Measurements from ENCODE around the gene IRGM. TPM values are rescaled to one million over a fixed set of nuclear protein-coding genes. Genes with fewer than 3 reads are reported as not detected.

Gene IRGM
- total and polyA plus RNA-seq, 11 donors, result 0.07 TPM; not detected in 10

DNA sequence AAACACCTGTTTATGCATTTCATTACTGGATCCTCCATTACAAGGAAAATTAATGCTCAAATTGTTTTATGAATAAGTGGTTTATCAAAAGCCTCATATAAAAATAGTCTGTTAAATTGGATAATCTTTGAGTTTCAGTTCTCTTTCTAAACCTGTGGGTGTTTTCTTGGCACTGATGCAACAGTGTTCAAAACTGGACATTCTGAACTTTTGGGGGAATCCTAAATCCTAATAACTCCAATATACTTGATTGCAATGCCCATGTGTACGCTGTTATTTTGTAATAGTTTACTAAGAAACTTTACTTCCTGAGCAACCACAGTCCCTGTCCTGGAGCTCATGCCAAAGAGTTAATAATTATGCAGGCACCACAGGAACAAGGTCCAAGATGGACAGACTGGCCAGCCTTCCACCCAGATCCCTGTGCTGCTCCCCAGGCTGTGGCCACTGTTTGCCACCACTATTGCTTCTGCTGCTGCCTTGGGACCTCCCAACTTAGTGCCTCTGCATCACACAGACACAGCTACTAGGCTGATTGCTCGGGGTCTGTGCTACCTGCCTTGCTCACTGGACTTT, 14.0 kb downstream of the IRGM start:
- intact Hi-C loops (cut with DNase I), result no loop called here
- Histone ChIP-seq H3K9me3 (peaks cover 0 to 33% (median 5%) of the 10 kb centered on the region in 12 donors), H3K27ac (no peak overlapping the region), H3K27me3 (no peaks in the 10 kb centered on the region), H3K36me3 (no peaks in the 10 kb centered on the region), H3K4me1 (no peaks in the 10 kb centered on the region), H3K4me3 (no peak overlapping the region)
- 46 to 70% (median 66%) methylated on average over 2 of the region's 2 CpGs for WGBS, 4 donors
- TF ChIP-seq POLR2A (IDR thresholded peaks at IDR 0.05), result no peak
- TF ChIP-seq, protein P1, sequence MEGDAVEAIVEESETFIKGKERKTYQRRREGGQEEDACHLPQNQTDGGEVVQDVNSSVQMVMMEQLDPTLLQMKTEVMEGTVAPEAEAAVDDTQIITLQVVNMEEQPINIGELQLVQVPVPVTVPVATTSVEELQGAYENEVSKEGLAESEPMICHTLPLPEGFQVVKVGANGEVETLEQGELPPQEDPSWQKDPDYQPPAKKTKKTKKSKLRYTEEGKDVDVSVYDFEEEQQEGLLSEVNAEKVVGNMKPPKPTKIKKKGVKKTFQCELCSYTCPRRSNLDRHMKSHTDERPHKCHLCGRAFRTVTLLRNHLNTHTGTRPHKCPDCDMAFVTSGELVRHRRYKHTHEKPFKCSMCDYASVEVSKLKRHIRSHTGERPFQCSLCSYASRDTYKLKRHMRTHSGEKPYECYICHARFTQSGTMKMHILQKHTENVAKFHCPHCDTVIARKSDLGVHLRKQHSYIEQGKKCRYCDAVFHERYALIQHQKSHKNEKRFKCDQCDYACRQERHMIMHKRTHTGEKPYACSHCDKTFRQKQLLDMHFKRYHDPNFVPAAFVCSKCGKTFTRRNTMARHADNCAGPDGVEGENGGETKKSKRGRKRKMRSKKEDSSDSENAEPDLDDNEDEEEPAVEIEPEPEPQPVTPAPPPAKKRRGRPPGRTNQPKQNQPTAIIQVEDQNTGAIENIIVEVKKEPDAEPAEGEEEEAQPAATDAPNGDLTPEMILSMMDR (IDR thresholded peaks at IDR 0.05), result no peak
- DNase-seq, result no peak
- ATAC-seq, result no peak

DNA sequence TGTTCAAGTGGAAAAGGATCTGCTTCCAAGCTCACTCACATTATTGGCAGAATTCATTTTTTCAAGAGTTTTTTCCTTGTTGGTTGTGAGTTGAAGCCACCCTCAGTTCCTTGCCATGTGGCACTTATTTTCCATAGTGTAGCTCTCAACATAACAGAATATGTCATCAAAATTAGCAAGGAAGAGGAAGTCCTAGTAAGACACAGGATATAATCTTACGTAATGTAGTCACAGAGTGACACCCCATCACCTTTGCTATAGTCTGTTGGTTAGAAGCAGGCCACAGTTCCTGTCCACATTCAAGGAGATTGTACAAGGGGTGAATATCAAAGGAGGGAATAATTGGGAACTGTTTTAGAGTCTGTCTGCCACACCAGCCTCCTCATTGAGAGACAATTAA, 15.7 kb downstream of the IRGM start:
- Histone ChIP-seq H3K36me3 (no peaks in the 10 kb centered on the region), H3K27me3 (no peaks in the 10 kb centered on the region), H3K4me1 (no peaks in the 10 kb centered on the region), H3K27ac (no peak overlapping the region), H3K4me3 (no peak overlapping the region), H3K9me3 (peaks cover 0 to 41% (median 8%) of the 10 kb centered on the region in 12 donors)
- ATAC-seq (no peak), DNase-seq (no peak)
- 67 to 94% (median 82%) methylated on average over 1 of the region's 1 CpG for WGBS, 4 donors
- no peak for TF ChIP-seq POLR2A (IDR thresholded peaks at IDR 0.05)
- TF ChIP-seq, protein P1 (IDR thresholded peaks at IDR 0.05), result no peak
- intact Hi-C loops (cut with DNase I), result no loop called here

DNA sequence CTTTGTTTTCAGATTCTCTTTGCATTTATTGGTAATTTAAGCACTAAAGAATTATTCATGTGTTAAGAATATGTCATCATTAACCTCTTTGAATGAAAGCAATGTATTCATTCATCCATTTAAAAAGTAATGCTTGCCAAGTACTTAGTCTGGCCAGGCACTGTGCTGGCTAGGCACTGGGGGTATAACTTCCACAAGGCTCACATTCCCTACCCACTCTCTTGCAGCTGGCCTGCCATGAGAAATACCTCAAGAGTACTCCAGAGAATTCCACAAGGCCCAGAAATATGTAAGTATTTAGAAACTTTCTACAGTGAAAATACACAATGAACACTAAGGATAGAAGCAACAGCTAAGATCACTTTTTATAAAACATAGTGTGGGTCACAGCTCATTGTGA, 33.0 kb downstream of the IRGM start:
- Histone ChIP-seq H3K4me1 (no peaks in the 10 kb centered on the region), H3K27me3 (no peaks in the 10 kb centered on the region), H3K9me3 (peaks cover 0 to 75% (median 23%) of the 10 kb centered on the region in 12 donors), H3K36me3 (no peaks in the 10 kb centered on the region), H3K27ac (no peak overlapping the region), H3K4me3 (no peak overlapping the region)
- no peak for ATAC-seq
- no peak for DNase-seq
- TF ChIP-seq, protein P1 (IDR thresholded peaks at IDR 0.05), result no peak
- TF ChIP-seq POLR2A (IDR thresholded peaks at IDR 0.05), result no peak
- intact Hi-C loops (cut with DNase I), result no loop called here

DNA sequence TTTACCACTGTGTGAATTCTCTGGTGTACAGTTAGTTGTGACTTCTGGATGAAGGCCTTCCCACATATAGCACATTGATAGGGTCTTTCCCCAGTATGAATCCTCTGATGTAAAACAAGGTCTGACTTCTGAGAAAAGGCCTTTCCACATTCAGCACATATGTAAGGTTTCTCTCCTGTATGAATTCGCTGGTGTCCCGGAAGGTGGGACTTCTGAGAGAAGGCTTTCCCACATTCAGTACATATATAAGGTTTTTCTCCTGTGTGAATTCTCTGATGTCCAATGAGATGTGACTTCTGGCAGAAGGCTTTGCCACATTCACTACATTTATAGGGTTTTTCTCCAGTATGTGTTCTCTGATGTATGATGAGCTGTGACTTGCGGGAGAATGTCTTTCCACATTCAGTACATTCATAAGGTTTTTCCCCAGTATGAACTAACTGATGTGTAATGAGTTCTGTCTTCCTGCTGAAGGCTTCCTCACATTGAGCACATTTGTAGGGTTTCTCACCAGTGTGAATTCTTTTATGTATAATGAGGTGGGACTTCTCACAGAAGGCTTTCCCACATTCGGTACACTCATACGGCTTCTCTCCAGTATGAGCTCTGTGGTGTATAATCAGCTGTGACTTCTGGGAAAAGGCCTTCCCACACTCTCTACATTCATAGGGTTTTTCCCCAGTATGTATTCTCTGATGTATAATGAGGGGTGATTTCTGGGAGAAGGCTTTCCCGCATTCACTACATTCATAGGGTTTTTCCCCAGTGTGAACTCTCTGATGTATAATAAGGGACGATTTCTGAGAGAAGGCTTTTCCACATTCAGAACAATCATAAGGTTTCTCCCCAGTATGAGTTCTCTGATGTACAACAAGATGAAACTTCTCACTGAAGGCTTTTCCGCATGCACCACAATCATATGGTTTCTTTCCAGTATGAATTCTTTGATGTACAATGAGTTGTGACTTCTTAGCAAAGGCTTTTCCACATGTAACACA, 49.4 kb downstream of the IRGM start:
- 87 to 100% (median 98%) methylated on average over 8 of the region's 8 CpGs for WGBS, 4 donors
- intact Hi-C loops (cut with DNase I), result no loop called here
- Histone ChIP-seq H3K36me3 (peaks cover 0 to 51% (median 23%) of the 10 kb centered on the region in 9 donors), H3K27ac (no peak overlapping the region), H3K27me3 (no peaks in the 10 kb centered on the region), H3K4me1 (no peaks in the 10 kb centered on the region), H3K4me3 (no peak overlapping the region), H3K9me3 (peaks cover 9 to 100% (median 97%) of the 10 kb centered on the region in 12 donors)
- ATAC-seq, result no peak
- DNase-seq, result no peak
- no peak for TF ChIP-seq POLR2A (IDR thresholded peaks at IDR 0.05)
- TF ChIP-seq, protein P1 (IDR thresholded peaks at IDR 0.05), result no peak
